HEK293T (cell line): Measurements from ENCODE around the gene DBN1.

Experiments used
- CTCF ChIA-PET: fragments of 350-600 bp; formaldehyde crosslinking; extraction: SDS; loops from one replicate; lab custom pipeline; 2021; ENCODE audit warnings: antibody characterized with exemption, inconsistent platforms; lab: Yijun Ruan, JAX
- POLR2A ChIA-PET: fragments of 350-600 bp; formaldehyde crosslinking; extraction: SDS; loops from one replicate; lab custom pipeline; 2020; ENCODE audit warnings: antibody characterized with exemption, inconsistent platforms; lab: Yijun Ruan, JAX
- DNase-seq: peaks from one replicate; pipeline ENCODE4 v3.0.0; 2012; ENCODE audit warnings: mixed read lengths; ENCODE audit errors: extremely low spot score
- ARNT ChIP-seq: fragments of 450-650 bp; IDR thresholded peaks from 2 replicates; pipeline ENCODE4 v1.6.1; 2017; ENCODE audit warnings: mild to moderate bottlenecking
- BHLHE40 ChIP-seq: fragments of 450-650 bp; IDR thresholded peaks from 2 replicates; pipeline ENCODE4 v1.6.1; 2016; ENCODE audit warnings: mild to moderate bottlenecking, moderate library complexity, borderline replicate concordance
- CTBP1 ChIP-seq: fragments of 450-650 bp; IDR thresholded peaks from 2 replicates; pipeline ENCODE4 v1.6.1; 2016; ENCODE audit warnings: borderline replicate concordance
- ELF4 ChIP-seq: fragments of 450-650 bp; IDR thresholded peaks from 2 replicates; pipeline ENCODE4 v1.6.1; 2017; ENCODE audit warnings: antibody characterized with exemption
- FOXA1 ChIP-seq: fragments of 450-650 bp; IDR thresholded peaks from 2 replicates; pipeline ENCODE4 v1.6.1; 2016; ENCODE audit warnings: mild to moderate bottlenecking
- FOXK2 ChIP-seq: fragments of 450-650 bp; IDR thresholded peaks from 2 replicates; pipeline ENCODE4 v1.6.1; 2016; ENCODE audit warnings: mild to moderate bottlenecking
- FOXM1 ChIP-seq: fragments of 450-650 bp; IDR thresholded peaks from 2 replicates; pipeline ENCODE4 v1.6.1; 2017; ENCODE audit warnings: mild to moderate bottlenecking, borderline replicate concordance
- HDGF ChIP-seq: fragments of 450-650 bp; IDR thresholded peaks from 2 replicates; pipeline ENCODE4 v1.6.1; 2017; ENCODE audit warnings: antibody characterized with exemption, borderline replicate concordance
- L3MBTL2 ChIP-seq: fragments of 450-650 bp; conservative IDR thresholded peaks from 2 replicates; pipeline ENCODE4 v1.6.1; 2016; ENCODE audit warnings: mild to moderate bottlenecking
- LEF1 ChIP-seq: fragments of 450-650 bp; IDR thresholded peaks from 2 replicates; pipeline ENCODE4 v1.6.1; 2017; ENCODE audit warnings: mild to moderate bottlenecking, borderline replicate concordance
- NFRKB ChIP-seq: fragments of 450-650 bp; IDR thresholded peaks from 2 replicates; pipeline ENCODE4 v1.6.1; 2016; ENCODE audit warnings: mild to moderate bottlenecking, moderate library complexity
- PKNOX1 ChIP-seq: fragments of 450-650 bp; IDR thresholded peaks from 2 replicates; pipeline ENCODE4 v1.6.1; 2016
- SP1 ChIP-seq: fragments of 450-650 bp; IDR thresholded peaks from 2 replicates; pipeline ENCODE4 v1.6.1; 2017
- SUZ12 ChIP-seq: fragments of 450-650 bp; IDR thresholded peaks from 2 replicates; pipeline ENCODE4 v1.6.1; 2016; ENCODE audit warnings: mild to moderate bottlenecking
- TARDBP ChIP-seq: fragments of 450-650 bp; IDR thresholded peaks from 2 replicates; pipeline ENCODE4 v1.6.1; 2016
- ZNF384 ChIP-seq: fragments of 450-650 bp; IDR thresholded peaks from 2 replicates; pipeline ENCODE4 v1.6.1; 2016

Gene DBN1

GRCh38 chr5:177452688-177453638, 20.5 kb downstream of the DBN1 start:
- no peak for DNase-seq
- no peak for TF ChIP-seq BHLHE40
- no peak for TF ChIP-seq CTBP1
- no peak for TF ChIP-seq FOXK2
- TF ChIP-seq HDGF, result no peak
- no peak for TF ChIP-seq FOXM1
- TF ChIP-seq PKNOX1, result no peak; the same call in 1 of the 2 replicates
- no peak for TF ChIP-seq LEF1
- TF ChIP-seq ELF4, result no peak
- TF ChIP-seq FOXA1, result no peak
- no peak for TF ChIP-seq SP1
- CTCF ChIA-PET, result interaction anchor here (0.6 to 5.1 kb wide), 4 partner anchors 12 to 63 kb away, joined by 3 to 50 read pairs (median 9); no protein-coding TSS in a partner anchor
- POLR2A ChIA-PET, result interaction anchor here (0.8 to 3.9 kb wide), 8 partner anchors 8 to 101 kb away, joined by 3 to 32 read pairs (median 6); partner anchors contain the start of genes GRK6, LMAN2, PDLIM7 and PRR7

GRCh38 chr5:177450667-177451424, 22.6 kb downstream of the DBN1 start:
- ChIA-PET POLR2A (interaction anchor here (0.7 to 3.0 kb wide), 3 partner anchors 24 to 60 kb away, joined by 3 to 11 read pairs (median 5); partner anchors contain the start of gene GRK6), CTCF (interaction anchor here (0.5 to 1.2 kb wide), 2 partner anchors 60 to 69 kb away, joined by 4 read pairs; no protein-coding TSS in a partner anchor)
- DNase-seq, result no peak
- TF ChIP-seq CTBP1, result no peak
- TF ChIP-seq FOXM1, result no peak
- no peak for TF ChIP-seq BHLHE40
- no peak for TF ChIP-seq L3MBTL2
- no peak for TF ChIP-seq HDGF
- no peak for TF ChIP-seq SP1
- no peak for TF ChIP-seq FOXA1
- no peak for TF ChIP-seq PKNOX1
- TF ChIP-seq LEF1, result no peak
- TF ChIP-seq SUZ12, result no peak
- TF ChIP-seq NFRKB, result no peak

- POLR2A ChIA-PET, result interaction anchor here (0.7 to 1.9 kb wide), 7 partner anchors 22 to 59 kb away, joined by 3 to 5 read pairs (median 4); partner anchors contain the start of gene GRK6
- CTCF ChIA-PET, result interaction anchor here (0.8 to 4.9 kb wide), 3 partner anchors 46 to 60 kb away, joined by 3 to 30 read pairs (median 15); no protein-coding TSS in a partner anchor
- no peak for TF ChIP-seq TARDBP
- no peak for TF ChIP-seq LEF1
- no peak for TF ChIP-seq FOXA1
- no peak for TF ChIP-seq ARNT
- no peak for TF ChIP-seq PKNOX1
- no peak for TF ChIP-seq SUZ12
- no peak for TF ChIP-seq NFRKB
- TF ChIP-seq BHLHE40, result no peak
- no peak for TF ChIP-seq L3MBTL2
- TF ChIP-seq FOXM1, result no peak
- DNase-seq, result no peak
Observed at GRCh38 chr5:177449140-177450061, 24.0 kb downstream of the DBN1 start.

DNA sequence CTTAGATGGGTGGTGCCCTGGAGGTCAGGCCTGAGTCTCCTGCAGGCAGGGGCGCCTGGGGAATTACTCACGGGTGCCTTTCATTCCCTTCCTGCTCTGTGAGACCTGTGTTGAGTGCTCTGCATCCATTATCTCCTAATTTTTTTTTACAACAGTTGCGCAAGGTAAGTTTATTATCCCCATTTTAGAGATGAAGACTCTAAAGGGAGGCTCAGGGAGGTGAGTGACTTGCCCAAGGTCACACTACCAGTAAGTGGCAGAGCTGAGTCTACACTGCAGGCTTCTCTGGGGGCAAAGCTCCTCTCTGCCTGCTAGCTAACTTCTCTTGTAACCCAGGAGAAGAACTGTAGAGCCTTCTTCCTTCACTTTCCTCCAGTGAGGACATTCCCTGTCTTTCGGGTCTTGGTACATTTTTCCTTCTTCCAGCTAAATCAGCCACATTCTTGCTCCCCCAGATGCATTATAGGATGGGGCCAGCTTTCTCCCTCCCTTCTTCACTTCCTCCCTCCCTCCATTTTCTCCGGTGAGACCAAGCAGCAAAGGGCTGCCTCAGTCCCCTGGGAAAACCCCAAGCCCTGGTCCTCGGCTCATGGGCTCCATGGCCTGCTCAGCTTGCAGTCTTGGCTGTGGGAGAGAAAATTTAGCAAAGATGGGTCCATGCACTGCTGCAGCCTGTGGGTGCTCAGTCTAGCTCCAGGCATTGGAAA, 25.0 kb downstream of the DBN1 start:
- no peak for DNase-seq
- ChIA-PET POLR2A (interaction anchor here (0.9 to 1.9 kb wide), 6 partner anchors 21 to 82 kb away, joined by 3 to 4 read pairs (median 4); no protein-coding TSS in a partner anchor), CTCF (interaction anchor here (0.8 to 4.9 kb wide), 3 partner anchors 45 to 59 kb away, joined by 3 to 30 read pairs (median 15); no protein-coding TSS in a partner anchor)
- TF ChIP-seq HDGF (no peak), BHLHE40 (no peak), ZNF384 (no peak)
